GM18907 (cell line): ENCODE data around the gene MICA.
"Not testable (repeated sequence)": the region's sequence is repeated elsewhere in the genome, so short reads cannot be mapped to it uniquely, and the experiment has no call there.

ENCODE experiments used
- ATAC-seq: cut with Tn5 transposase; IDR thresholded peaks from one replicate; pipeline ENCODE4 v1.9.1; 2021; ENCODE audit warnings: mild to moderate bottlenecking, moderate library complexity; ENCODE audit not compliant: unreplicated experiment

MICA gene

GRCh38 chr6:31453259-31453658, 49.9 kb downstream of the MICA start:
- no peak for ATAC-seq

GRCh38 chr6:31459864-31460263, 56.5 kb downstream of the MICA start:
- ATAC-seq = not testable (repeated sequence)

GRCh38 chr6:31460361-31461025, 57.1 kb downstream of the MICA start:
- ATAC-seq = no peak

DNA sequence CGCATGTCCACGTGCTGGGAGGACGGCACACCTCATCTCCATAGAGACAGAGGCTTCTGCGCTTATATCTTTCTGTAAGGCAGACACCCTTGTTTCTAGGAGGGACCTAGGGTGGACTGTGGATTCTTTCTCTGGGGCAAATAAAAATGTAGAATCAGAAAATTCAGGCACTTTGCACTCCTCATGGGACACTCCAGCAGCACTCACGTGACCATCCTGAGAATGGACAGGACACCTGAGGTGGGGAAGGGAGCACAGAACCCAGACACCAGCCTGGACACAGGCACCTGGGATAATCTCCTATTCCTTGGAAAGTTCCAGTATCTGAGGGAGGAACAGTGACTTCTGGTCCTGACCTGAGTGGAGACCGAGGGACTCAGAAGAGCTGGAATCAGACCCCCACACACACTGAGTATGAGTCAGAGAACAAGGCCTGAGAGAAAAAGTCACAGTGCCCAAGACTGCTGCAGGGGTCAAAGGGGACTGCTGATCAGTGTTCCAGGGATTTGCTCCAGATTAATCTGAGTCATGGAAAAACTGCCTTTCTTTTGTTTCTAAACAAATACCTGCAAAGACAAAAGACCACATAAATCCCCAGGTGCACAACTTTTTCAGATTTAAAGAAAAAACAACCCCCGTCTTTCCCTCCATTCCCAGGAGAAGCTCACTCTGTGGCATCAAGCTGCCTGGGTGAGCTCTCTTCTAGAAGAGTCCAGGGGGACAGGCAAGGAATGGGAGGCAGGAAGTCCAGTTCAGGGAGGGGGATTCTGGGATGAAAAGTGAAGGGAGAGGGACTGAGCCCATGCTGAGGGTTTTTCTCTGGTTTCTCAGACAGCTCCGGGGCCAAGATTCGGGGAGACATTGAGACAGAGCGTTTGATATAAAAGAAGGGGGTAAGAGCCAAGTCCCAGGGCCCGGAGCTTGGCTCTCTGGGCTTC, 58.9 kb downstream of the MICA start:
- peak; percentile 20 for ATAC-seq

- ATAC-seq = peak; percentile 91
Observed at GRCh38 chr6:31462964-31463870, 59.8 kb downstream of the MICA start.

GRCh38 chr6:31464252-31465184, 61.1 kb downstream of the MICA start:
- no peak for ATAC-seq
